ENCODE data around the gene SEMA3A. TPM values are rescaled to one million over a fixed set of nuclear protein-coding genes. Genes with fewer than 3 reads are reported as not detected.

Gene SEMA3A
- total RNA-seq, 1 donor from 2014 or later: 1.2 TPM

- ATAC-seq (no peak), DNase-seq (no peak)
- intact Hi-C loops (cut with micrococcal nuclease): no loop called here
These were observed 6.3 kb upstream of the SEMA3A start for GRCh38 chr7:84200859-84201258.

- DNase-seq (no peak), ATAC-seq (no peak)
- intact Hi-C loops (cut with micrococcal nuclease): no loop called here
These were observed 4.6 kb upstream of the SEMA3A start for GRCh38 chr7:84199216-84199615.

- ATAC-seq: peak; percentile 71
- intact Hi-C loops (cut with micrococcal nuclease): no loop called here
These were observed 1.5 kb upstream of the SEMA3A start for GRCh38 chr7:84196084-84196503.

GRCh38 chr7:84195295-84196060, 889 bp upstream of the SEMA3A start:
- intact Hi-C loops (cut with micrococcal nuclease): no loop called here
- DNase-seq (no peak), ATAC-seq (peak; percentile 27)

More at GRCh38 chr7:84196084-84196503, 1.5 kb upstream of the SEMA3A start:
- no peak for DNase-seq

GRCh38 chr7:84193747-84194146, 842 bp downstream of the SEMA3A start:
- DNase-seq (no peak), ATAC-seq (no peak)
- intact Hi-C loops (cut with micrococcal nuclease): no loop called here

GRCh38 chr7:84191842-84192241, 2.7 kb downstream of the SEMA3A start:
- DNase-seq (no peak), ATAC-seq (no peak)
- intact Hi-C loops (cut with micrococcal nuclease): no loop called here

GRCh38 chr7:84191261-84191660, 3.3 kb downstream of the SEMA3A start:
- ATAC-seq (no peak), DNase-seq (no peak)
- intact Hi-C loops (cut with micrococcal nuclease): no loop called here

- ATAC-seq (no peak), DNase-seq (no peak)
- intact Hi-C loops (cut with micrococcal nuclease): no loop called here
These were observed 4.4 kb downstream of the SEMA3A start for GRCh38 chr7:84190016-84190705.

- ATAC-seq: no peak
- no peak for DNase-seq
- intact Hi-C loops (cut with micrococcal nuclease): loop anchor here (2.0 kb wide), 1 partner anchor 212 kb away; no protein-coding TSS in a partner anchor
These were observed 5.7 kb downstream of the SEMA3A start for GRCh38 chr7:84188786-84189405.

GRCh38 chr7:84187813-84188510, 6.6 kb downstream of the SEMA3A start:
- ATAC-seq (no peak), DNase-seq (no peak)
- intact Hi-C loops (cut with micrococcal nuclease): loop anchor here (2.0 kb wide), 1 partner anchor 211 kb away; no protein-coding TSS in a partner anchor

GRCh38 chr7:84187087-84187805, 7.3 kb downstream of the SEMA3A start:
- intact Hi-C loops (cut with micrococcal nuclease): no loop called here
- DNase-seq (no peak), ATAC-seq (no peak)

- intact Hi-C loops (cut with micrococcal nuclease): no loop called here
- DNase-seq: no peak
- ATAC-seq: no peak
These were observed 10.8 kb downstream of the SEMA3A start for GRCh38 chr7:84183741-84184140.

GRCh38 chr7:84182301-84182700, 12.3 kb downstream of the SEMA3A start:
- intact Hi-C loops (cut with micrococcal nuclease): no loop called here
- ATAC-seq (no peak), DNase-seq (no peak)

GRCh38 chr7:84181628-84182027, 13.0 kb downstream of the SEMA3A start:
- ATAC-seq (no peak), DNase-seq (no peak)
- intact Hi-C loops (cut with micrococcal nuclease): no loop called here

- intact Hi-C loops (cut with micrococcal nuclease): no loop called here
- ATAC-seq (no peak), DNase-seq (no peak)
These were observed 16.7 kb downstream of the SEMA3A start for GRCh38 chr7:84177758-84178412.

- ATAC-seq (peak; percentile 65), DNase-seq (no peak)
- intact Hi-C loops (cut with micrococcal nuclease): no loop called here
These were observed 17.9 kb downstream of the SEMA3A start for GRCh38 chr7:84176716-84177115.

GRCh38 chr7:84175461-84175860, 19.1 kb downstream of the SEMA3A start:
- DNase-seq: no peak
- intact Hi-C loops (cut with micrococcal nuclease): no loop called here
- no peak for ATAC-seq

GRCh38 chr7:84170646-84171045, 23.9 kb downstream of the SEMA3A start:
- DNase-seq (no peak), ATAC-seq (no peak)
- intact Hi-C loops (cut with micrococcal nuclease): no loop called here
